Common myeloid progenitor, CD34-positive (primary cell): ENCODE results near the gene C5AR1.

Source experiments
- CTCF ChIA-PET: fragments of 350-600 bp; sonication (Branson Sonifier 250); formaldehyde crosslinking; loops from one replicate; lab custom pipeline; 2021; ENCODE audit warnings: antibody characterized with exemption; lab: Charles Lee
- POLR2A ChIA-PET: fragments of 350-600 bp; sonication (Branson Sonifier 250); formaldehyde crosslinking; loops from one replicate; lab custom pipeline; 2021; ENCODE audit warnings: antibody characterized with exemption; lab: Charles Lee
- DNase-seq, 3 donors: peaks; one replicate each; pipeline versions ENCODE4 v3.0.0 to v3.0.0-alpha.2; 2013
- H3K27ac ChIP-seq, 2 experiments: 1 replicate in 1 of 2; 2 replicates in 1 of 2; pipeline ENCODE4 v1.7.0; 2013; ENCODE audit warnings: inconsistent platforms in 2 of 2, low read length in 2 of 2, mild to moderate bottlenecking in 2 of 2, low read depth in 1 of 2, moderate library complexity in 1 of 2; ENCODE audit not compliant: severe bottlenecking in 2 of 2, insufficient read depth in 1 of 2, poor library complexity in 1 of 2
- H3K27me3 ChIP-seq, 5 experiments: replicated peaks in 2 of 5; 1 replicate in 3 of 5; 2 replicates in 2 of 5; pipeline versions ENCODE4 v1.6.1 to v1.7.0; 2013; ENCODE audit warnings: low read length in 4 of 5, mild to moderate bottlenecking in 2 of 5, moderate library complexity in 2 of 5, inconsistent platforms in 1 of 5; ENCODE audit not compliant: insufficient read depth in 5 of 5, control insufficient read depth in 4 of 5
- H3K36me3 ChIP-seq, 4 experiments: 1 replicate in 2 of 4; 2 replicates in 2 of 4; pipeline versions ENCODE4 v1.6.1 to v1.7.0; 2013; ENCODE audit warnings: low read length in 3 of 4, control low read depth in 1 of 4, mild to moderate bottlenecking in 1 of 4; ENCODE audit not compliant: control insufficient read depth in 4 of 4, insufficient read depth in 4 of 4
- H3K4me1 ChIP-seq, 4 experiments: 1 replicate in 3 of 4; 2 replicates in 1 of 4; pipeline versions ENCODE4 v1.6.1 to v1.7.1; 2013; ENCODE audit warnings: low read length in 3 of 4, mild to moderate bottlenecking in 3 of 4, control low read depth in 1 of 4, inconsistent platforms in 1 of 4, moderate library complexity in 1 of 4; ENCODE audit not compliant: control insufficient read depth in 4 of 4, insufficient read depth in 4 of 4; ENCODE audit errors: control extremely low read depth in 1 of 4
- H3K4me3 ChIP-seq, 7 experiments: 1 replicate in 4 of 7; 2 replicates in 3 of 7; pipeline versions ENCODE4 v1.5.1 to v1.7.0; 2013; ENCODE audit warnings: mild to moderate bottlenecking in 7 of 7, low read length in 6 of 7, moderate library complexity in 6 of 7, inconsistent platforms in 2 of 7, low read depth in 2 of 7, control low read depth in 1 of 7; ENCODE audit not compliant: insufficient read depth in 4 of 7, control insufficient read depth in 1 of 7; ENCODE audit errors: extremely low read depth in 1 of 7
- H3K9me3 ChIP-seq, 5 experiments: 1 replicate in 4 of 5; 2 replicates in 1 of 5; pipeline versions ENCODE4 v1.6.1 to v1.7.1; 2013; ENCODE audit warnings: low read length in 4 of 5, mild to moderate bottlenecking in 2 of 5, inconsistent platforms in 1 of 5, low read depth in 1 of 5, moderate library complexity in 1 of 5; ENCODE audit not compliant: control insufficient read depth in 4 of 5, insufficient read depth in 2 of 5; ENCODE audit errors: control extremely low read depth in 1 of 5
- WGBS: methylation state at CpG from one replicate; pipeline ENCODE4 v1.1.5; 2013; ENCODE audit not compliant: insufficient coverage; 5-methylcytosine and 5-hydroxymethylcytosine counted together

The C5AR1 gene

DNA sequence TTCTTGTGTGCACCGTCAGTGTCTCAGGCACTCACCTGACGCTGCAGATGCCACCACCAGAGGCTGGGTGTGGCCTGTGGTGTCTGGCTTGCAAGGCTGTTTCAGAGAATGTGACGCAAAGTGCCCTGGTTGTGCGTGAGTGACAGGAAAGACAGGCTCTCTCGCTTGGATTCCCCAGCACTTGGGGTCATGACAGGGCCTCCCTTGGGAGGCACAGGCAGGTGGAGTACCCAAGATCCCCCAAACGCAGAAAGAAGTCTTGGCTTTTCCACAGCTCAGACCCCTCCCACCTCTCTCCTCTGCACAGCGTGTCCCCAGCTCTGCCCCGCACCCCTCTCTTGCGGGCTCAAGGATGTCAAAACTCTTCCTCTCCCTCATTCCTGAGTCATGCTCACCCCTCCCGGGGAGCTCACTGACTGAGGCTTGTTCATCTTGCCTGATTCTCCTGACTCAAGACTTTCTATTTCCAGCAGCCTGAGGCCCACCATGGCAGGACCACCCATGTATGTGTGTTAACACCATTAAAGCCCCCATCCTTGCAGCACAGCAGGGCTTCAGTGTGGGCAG is 60.5 kb downstream of the C5AR1 start:
- Histone ChIP-seq H3K27me3 (no peaks in the 10 kb centered on the region), H3K27ac (no peak overlapping the region), H3K9me3 (no peaks in the 10 kb centered on the region), H3K36me3 (peaks cover 3 to 68% (median 42%) of the 10 kb centered on the region in 4 experiments), H3K4me1 (peaks cover 0 to 9% (median 4%) of the 10 kb centered on the region in 4 experiments), H3K4me3 (no peak overlapping the region)
- POLR2A ChIA-PET: no interaction called here
- CTCF ChIA-PET: interaction anchor here (1.3 to 2.9 kb wide), 2 partner anchors 21 to 22 kb away, joined by 4 to 8 read pairs; partner anchors contain the start of gene DHX34
- DNase-seq: peak; percentile 56 to 75 (median 74)
- WGBS: 27% methylated on average over 7 of the region's 10 CpGs

DNA sequence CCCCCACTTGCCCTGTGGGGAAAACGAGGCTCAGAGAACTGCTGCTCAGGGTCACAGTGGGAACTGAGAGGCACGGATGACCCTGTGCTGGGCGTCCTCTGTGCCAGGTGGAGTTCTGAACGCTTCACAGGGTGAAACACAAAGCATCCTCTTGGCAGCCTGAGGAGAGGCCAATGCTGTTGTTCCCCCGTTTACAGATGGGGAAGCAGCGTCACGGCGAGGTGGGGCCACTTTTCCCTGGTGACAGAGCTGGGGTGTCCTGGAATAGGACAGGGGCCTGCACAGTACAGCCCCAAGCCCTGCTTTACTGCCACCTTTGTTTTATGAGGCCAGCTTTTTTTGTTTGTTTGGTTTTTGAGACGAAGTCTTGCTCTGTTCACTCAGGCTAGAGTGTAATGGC is 61.6 kb downstream of the C5AR1 start:
- Histone ChIP-seq H3K27ac (no peak overlapping the region), H3K4me3 (no peak overlapping the region), H3K9me3 (no peaks in the 10 kb centered on the region), H3K36me3 (peaks cover 3 to 74% (median 46%) of the 10 kb centered on the region in 4 experiments), H3K27me3 (no peaks in the 10 kb centered on the region), H3K4me1 (peaks cover 0 to 9% (median 4%) of the 10 kb centered on the region in 4 experiments)
- 97% methylated on average over 9 of the region's 9 CpGs for WGBS
- ChIA-PET CTCF (interaction anchor here (2.9 kb wide), 1 partner anchor 22 kb away, joined by 8 read pairs; the partner anchor contains the start of gene DHX34), POLR2A (no interaction called here)
- no peak for DNase-seq
